Glomerular visceral epithelial cell (primary cell): ENCODE results near the gene TRIM54.
"Not testable (repeated sequence)": the region's sequence is repeated elsewhere in the genome, so short reads cannot be mapped to it uniquely, and the experiment has no call there.

ENCODE experiments used
- DNase-seq: peaks from one replicate; pipeline ENCODE4 v3.0.0-alpha.2; 2016; ENCODE audit errors: extremely low spot score

TRIM54 gene

DNA sequence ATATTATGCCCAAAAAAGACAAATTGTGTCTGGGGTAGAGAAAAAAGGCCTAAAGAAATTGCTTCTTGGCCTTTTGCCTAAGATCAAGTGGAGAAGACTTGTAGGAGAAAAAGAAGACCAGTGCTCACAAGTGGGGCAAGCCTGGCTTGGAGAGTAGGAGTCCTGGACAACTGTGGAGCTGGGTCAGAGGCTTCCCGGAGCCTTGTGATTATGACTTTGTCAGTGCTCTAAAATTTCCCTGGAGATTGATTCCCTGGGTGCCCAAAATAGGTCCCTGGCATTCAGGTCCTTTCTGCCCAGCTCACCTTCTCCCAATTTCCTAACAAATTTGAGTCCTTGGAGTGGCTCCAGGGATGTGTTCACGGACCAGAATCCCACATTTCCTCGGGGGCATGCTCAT lies 787 bp upstream of the TRIM54 start:
- no peak for DNase-seq

DNA sequence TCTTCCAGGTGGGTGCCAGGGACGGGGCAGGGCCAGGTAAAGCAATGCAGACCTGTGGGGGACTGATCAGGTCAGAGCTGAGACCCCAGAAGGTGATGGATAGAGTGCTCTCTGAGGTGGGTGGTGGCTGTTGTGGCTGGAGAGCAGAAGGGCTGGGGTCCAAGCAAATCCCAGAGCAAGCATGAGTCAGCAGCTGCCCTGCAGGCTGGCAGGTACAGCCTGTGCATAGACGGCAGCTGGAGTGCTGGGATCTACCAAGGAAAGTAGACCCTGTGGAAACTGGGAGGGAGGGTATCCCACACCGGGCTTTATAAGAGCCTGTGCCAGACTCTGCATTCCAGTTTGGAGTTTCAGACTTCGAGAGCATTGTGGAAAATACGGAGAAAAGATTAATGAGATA lies 663 bp downstream of the TRIM54 start:
- no peak for DNase-seq

DNA sequence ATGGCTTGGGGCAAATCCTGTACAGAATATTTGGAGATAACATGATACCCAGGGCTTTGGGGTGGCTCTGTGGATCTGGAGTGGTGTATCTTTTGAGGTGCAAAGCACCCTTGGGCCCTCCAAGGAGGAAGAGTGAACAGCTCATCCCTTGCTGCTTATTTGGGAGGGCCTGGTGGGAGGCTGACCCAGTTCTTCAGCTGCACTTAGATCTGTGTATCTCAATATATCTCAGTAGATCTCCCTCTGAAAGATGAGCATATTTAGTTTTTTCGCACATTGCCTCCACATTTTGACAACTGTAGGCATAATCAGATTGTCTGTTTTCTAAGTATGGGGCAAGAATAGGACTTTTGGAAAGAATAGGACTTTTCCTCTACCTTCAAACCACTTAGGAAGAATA lies 2.8 kb downstream of the TRIM54 start:
- DNase-seq = no peak

DNA sequence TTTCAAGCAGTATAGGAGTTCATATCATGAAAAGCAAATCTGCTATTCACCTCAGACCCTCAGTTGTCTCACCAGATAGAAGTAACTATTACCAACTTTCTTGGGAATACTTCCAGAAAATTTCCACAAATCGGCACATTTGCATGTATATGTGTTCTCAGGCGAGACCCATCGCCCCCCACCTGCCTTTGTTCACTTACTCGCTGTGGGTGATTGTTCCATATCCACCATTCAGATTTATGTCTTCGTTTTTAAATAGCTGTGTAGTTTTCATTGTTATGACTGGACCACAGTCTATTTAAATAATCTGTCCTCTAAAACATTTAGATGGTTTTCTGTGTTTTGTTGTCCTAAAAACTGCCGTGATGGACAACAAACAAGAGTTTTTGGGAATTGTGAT lies 3.3 kb downstream of the TRIM54 start:
- no peak for DNase-seq

DNA sequence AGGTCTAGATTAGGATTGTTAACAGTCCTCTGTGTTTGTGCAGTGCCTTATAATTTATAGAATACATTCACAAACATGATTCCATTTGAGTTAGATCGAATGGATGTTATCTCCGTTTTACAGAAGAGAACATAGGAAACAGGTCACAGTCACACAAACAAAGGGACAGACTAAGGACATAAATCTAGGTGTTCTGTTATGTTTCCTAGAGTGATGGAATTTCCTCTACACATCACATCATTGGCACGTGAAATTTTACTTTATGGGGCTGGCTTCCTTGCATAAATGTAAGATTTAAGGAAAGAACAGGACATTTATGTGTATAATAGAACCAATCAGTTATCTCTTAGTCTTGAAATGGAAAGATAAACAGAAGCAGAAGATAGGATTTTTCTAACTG lies 6.4 kb downstream of the TRIM54 start:
- DNase-seq = no peak

DNA sequence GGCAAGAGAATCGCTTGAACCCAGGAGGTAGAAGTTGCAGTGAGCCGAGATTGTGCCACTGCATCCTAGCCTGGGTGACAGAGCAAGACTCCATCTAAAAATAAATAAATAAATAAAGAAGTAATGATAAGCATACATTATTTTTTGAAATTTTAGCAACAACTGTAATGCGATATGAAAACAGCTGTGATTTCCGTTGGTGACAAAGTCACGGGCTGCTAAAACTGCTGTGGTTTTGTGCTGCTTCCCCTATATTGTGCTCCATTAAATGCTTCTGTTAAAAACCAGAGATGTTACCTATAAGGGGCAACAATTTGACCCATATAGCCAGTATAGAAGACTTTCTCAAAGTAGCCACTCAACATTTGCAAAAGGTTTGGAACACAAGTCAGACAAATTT lies 8.3 kb downstream of the TRIM54 start:
- no peak for DNase-seq

DNA sequence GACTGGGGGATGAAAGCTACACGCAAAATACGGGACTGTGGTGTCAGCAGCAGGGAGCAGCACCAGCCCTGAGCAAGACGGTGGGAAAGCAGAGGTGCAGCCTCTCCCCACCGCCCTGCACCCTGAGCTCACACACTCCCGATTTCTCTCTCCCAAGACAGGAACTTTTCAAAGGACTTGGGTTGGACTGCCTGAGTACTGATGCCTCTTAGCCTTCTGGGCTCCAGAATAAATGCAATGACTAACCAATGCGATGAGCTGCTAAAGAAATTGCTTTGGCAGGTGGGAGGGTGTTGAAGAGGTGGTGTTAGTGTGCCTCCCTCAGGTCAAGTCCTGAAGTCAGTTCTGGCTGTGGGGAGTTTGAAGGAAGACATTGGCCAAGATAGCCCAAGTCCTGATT lies 9.6 kb downstream of the TRIM54 start:
- no peak for DNase-seq

DNA sequence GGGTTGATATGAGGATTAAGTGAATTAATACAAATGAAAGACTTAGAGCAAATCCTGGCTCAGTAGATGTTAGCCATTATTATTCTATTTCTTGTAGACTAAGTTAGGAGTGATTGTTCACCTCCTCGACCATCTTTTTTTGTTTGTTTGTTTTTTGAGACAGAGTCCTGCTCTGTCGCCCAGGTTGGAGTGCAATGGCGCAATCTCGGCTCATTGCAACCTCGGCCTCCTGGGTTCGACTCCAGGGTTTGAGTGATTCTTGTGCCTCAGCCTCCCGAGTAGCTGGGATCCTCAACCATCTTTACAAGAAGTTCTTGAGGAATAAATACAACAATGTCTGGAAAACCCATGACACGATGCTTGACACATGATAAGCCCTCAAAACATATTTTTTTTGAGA lies 12.7 kb downstream of the TRIM54 start:
- no peak for DNase-seq

DNA sequence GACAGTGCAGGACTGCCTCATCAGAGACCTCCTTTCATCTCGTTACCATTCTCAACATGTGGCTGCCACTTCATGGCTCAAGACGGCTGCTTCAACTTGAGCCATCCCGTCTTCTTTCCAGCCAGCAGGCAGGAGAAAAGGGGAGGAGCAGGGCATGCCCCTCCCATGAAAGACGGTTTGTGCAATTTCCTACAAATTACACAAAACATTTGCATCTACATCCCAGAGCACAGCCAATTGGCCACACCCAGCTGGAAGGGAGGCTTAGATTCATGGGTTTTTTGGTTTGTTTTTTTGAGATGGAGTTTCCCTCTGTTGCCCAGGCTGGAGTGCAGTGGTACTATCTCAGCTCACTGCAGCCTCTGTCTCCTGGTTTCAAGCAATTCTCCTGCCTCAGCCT lies 14.3 kb downstream of the TRIM54 start:
- DNase-seq = no peak

DNA sequence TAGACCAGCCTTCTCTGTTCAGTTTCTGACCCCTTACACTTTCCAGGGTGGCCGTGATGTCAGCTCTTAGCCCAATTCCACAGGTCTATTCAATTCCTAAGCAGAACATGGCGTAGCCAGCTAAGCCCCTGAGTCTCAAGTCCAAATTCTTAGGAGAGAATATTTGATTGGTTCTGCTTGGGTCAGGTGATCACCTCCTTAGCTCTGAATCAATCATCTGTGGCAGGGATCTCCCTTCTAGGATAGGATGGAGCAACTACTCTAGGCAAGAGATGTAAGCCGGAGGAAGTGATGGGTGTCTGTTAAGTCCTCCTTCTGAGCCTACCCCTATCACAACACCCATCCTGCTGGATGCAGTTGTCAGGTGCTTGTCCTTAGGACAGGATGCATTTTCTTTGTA lies 15.0 kb downstream of the TRIM54 start:
- no peak for DNase-seq

DNA sequence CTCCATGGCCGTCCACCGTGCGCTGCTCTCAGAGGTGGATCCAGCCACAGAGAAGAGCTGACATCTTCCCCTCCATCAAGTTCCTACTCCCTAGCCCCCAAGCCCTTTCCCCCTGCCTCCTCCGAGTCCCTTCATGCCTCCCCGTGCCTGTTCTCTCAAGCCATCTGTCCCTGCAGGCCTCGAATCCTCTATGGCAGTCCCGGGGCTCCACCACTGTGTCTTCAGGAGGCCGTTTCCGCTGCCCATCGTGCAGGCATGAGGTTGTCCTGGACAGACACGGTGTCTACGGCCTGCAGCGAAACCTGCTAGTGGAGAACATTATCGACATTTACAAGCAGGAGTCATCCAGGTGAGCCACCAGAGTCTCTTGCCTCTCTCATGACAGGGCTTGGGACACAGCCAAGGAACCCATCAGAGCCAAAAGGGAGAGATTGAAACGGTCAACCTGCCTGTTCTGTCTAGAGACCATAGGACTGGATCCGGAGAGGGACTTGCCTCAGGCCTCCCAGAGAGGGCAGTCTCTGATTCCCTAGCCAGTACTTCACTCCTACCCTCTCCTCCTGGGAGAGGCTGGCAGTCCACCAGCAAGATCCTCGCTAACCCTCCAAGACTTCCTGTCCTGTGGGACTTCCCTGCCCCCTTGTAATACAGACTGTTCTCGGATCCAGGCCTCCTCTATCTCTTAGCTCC lies 16.3 kb downstream of the TRIM54 start:
- no peak for DNase-seq

DNA sequence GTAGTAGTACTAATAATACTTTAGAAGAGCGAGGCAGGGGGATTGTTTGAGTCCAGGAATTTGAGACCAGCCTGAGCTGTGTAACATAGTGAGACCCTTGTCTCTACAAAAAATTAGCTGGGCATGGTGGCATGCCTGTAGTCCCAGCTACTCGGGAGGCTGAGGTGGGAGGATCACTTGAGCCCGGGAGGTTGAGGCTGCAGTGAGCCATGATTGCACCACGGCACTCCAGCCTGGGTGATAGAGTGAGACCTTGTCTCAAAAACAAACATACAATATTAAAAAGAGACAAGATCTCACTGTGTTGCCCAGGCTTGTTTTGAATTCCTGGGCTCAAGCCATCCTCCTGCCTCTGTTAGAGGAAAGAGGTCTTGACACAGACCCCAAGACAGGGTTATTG lies 18.4 kb downstream of the TRIM54 start:
- DNase-seq = not testable (repeated sequence)

DNA sequence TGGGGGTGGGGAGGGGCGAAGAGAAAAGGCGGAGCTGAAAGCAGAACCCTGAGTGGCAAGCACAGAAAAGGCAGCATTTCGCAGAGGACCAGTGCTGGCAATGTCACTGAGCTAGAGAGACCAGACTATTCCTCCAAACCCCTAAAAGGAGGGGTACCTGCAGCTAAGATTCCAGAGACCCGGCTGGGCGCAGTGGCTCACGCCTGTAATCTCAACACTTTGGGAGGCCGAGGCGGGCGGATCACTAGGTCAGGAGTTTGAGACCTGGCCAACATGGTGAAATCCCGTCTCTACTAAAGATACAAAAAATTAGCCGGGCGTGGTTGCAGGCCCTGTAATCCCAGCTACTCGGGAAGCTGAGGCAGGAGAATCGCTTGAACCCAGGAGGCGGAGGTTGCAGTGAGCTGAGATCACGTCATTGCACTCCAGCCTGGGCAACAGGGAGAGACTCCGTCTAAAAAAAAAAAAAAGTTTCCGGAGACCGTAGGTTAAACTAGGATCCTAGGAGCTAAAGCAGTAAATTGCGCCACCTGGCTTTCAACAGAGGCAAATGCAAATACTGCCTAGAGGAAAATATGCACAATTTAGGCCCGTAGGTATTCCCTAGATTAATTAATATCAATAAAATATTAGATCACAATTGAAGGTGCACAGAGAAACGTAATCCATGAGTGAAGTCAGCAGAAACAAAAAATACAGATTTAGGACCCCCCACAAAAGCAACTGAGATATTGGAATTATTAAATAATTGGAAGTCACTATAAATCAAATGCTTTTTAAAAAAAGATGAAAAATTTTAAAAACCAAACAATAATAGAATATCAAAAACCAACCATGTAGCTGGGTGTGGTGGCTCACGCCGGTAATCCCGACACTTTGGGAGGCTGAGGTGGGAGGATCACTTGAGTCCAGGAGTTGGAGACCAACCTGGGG lies 21.1 kb downstream of the TRIM54 start:
- DNase-seq = peak; percentile 54

DNA sequence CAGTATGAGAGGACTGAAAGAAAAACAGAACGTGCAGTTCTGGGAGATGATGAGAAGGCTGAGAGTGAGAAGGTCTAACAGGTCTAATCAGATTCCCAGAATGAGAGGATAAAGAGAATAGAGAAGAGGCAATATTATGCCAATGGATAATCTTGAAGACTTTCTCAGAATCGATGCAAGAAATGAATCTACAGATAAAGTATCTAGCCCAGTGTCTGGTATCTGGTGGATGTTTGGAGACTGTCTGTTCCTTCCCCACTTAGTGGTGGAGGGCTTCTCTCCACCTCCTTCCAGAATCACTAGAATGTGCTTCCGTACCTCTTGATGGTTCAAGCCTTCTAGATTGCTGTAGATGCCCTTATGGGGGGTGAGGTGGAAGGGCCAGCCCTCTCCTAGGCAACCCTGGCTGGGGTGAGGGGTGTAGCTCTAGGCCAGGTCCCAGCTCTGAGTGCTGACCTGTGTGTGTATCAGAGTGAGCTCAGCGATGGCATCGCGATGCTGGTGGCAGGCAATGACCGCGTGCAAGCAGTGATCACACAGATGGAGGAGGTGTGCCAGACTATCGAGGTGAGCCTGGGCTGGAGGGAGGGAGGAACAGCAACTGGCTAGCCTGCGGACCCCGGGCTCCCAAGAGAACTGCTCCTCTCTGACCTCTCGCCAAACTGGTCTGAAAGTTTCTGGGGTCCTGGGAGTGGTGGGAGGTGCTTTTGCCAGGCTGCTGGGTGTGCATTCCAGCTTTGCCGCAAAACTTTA lies 22.4 kb downstream of the TRIM54 start:
- no peak for DNase-seq

DNA sequence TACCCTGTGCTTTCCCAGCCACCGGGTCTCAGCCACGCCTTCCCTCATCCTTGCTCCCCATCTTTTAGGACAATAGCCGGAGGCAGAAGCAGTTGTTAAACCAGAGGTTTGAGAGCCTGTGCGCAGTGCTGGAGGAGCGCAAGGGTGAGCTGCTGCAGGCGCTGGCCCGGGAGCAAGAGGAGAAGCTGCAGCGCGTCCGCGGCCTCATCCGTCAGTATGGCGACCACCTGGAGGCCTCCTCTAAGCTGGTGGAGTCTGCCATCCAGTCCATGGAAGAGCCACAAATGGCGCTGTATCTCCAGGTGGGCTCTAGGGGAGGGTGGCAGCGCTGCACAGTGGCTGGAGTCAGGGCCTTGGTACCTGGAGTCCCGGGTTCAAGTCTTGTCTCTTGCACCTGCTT lies 23.3 kb downstream of the TRIM54 start:
- DNase-seq = no peak

DNA sequence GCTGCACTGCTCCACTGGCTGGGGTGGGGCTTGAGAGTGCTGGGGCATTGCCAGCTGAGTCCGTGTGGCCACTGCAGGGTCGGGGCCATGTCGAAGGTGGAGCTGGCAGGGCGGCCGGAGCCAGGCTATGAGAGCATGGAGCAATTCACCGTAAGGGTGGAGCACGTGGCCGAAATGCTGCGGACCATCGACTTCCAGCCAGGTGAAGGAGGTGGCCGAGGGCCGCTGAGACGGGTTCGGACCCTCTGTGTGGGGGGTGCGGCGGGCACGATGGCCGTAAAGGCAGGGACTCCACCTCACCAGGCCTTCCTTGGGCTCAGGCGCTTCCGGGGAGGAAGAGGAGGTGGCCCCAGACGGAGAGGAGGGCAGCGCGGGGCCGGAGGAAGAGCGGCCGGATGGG lies 23.9 kb downstream of the TRIM54 start:
- DNase-seq = no peak

DNA sequence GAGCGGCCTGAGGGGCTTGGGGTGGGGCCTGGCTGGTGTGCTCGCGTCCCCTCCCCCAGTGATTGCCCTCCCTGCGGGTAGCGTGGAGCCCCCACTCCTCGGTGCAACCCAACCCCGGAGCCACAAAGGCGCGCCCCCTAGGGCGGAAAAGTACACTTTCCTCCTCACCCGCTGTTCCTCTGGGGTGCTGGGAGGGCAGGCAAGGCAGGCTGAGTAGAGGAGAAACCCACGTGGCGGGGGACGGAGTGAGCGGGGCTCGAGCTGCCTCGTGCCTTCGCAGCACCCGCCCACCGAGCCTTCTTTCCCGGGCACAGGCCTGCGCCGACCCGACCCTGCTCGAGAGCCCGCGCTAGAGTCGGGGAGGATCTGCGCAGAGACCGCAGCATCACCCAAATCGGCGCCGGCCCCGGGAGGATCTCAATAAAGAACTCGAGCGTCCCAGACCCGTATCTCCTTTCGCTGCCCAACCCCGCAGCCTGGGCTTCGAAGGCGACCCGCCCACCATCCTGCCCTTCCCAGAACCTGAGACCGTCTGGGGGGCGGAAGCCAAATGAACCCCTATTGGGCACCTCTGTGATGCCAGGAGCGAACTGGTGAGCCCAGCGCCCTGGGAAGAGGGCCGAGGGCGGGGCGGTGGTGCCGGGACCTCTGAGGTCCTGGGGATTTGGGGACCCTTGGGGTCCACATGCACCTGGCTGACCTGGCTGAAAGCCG lies 24.5 kb downstream of the TRIM54 start:
- no peak for DNase-seq

DNA sequence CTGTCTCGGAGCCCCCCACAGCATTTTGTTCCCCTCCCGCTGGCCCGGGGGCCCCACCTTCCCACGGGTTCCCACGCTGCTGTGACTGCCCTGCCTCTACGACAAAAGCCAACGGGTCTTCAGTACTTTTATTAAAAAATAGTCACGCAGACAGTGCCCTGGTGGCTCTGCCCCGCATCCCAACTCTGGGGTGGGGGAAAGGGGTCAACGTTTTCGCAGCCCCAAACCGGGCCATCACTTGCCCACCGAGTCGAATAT lies 25.0 kb downstream of the TRIM54 start:
- DNase-seq = no peak

DNA sequence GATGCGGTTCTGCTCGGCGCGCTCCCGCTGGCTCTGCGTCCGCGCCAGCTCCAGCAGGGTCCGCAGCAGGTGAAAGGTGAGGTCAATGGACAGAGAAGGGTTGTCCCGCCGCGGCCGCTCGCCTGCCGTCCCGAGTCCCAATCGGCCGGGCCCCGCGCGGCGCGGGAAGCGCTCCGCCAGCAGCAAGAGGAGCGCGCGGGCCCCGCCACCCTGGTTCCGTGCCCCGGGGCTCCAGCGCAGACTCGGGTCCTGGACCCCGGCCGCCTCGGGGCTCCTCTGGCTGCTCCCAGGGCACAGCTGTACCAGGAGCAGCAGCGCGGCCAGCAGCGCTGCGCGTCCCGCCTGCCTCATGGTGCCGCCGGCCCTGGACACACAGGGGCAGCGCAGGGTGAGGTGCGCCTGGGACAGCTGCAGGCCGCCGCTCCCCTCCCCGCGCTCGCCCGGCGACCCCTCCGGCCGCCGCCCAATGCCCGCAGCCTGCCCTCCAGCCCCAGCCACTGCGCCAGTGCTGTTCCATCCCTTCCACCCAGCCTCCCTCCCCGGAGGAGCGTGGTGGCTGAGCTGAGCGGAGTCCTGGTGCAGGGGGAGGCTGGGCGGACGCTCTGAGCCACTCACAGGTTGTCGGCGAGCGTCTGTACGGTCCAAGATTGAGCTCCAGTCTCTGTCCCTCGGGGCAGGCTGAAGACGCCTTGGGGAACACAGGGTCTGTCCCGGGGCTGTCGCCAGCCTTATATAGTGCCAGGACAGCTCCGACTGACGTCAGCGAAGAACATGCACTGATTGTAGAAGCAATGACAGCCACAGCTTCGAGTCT lies 25.5 kb downstream of the TRIM54 start:
- no peak for DNase-seq

DNA sequence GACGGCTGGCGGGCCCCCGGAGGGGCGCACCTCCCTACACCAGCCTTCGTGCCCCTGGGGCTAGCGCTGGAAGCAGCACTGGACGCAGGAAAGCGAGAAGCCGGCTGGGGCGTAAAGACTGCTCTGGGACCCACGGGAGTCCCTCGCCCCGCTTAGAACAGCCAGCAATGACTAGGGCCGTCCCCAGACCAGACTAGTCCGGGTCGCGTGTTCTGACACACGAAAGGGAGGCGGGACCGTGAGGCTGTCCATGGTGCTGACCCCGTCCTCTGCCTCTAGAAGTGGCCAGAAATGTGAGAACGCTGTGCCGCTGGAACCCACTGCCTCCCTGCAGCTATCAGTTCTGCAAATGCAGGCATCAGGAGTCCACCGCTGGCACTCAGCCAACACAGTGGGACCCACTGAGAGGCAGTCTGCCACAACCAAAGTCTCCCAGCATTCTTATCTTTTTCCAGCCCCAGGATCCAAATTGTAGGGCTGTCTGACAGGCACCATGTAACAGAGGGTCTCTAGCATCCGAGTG lies 26.2 kb downstream of the TRIM54 start, which contains the start of gene UCN:
TSS of gene UCN (minus strand) at position 87 of the 523 bp plus-strand sequence. CDS start 550 bp downstream, outside the sequence.
- no peak for DNase-seq

DNA sequence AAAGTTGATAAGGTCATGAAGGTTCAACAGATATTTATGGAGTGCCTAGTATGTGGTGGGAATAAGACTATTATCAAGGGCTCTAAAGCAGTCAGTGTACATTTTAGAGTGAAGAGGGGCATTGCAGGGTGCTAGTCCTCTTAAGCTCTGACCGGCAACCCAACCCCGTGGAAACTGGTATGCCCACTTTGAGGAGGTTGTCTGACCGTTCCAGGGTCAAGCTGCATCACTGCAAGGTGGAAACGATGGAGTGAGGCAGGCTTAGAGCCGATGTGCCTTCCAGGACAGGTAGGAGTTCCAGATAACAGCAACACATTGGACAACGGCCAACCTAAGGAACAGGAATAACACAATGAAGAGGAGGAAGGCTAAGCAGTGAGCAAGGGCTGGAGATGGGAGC lies 27.4 kb downstream of the TRIM54 start:
- DNase-seq = no peak
